Neuron (in vitro differentiated cells): ENCODE results near the gene ZBTB44.
"Not testable (repeated sequence)": the region's sequence is repeated elsewhere in the genome, so short reads cannot be mapped to it uniquely, and the experiment has no call there.

Experiments used
- H2AFZ ChIP-seq: one replicate; pipeline ENCODE4 v1.6.1; 2013; ENCODE audit warnings: low read depth, mild to moderate bottlenecking, inconsistent platforms, low read length, moderate library complexity
- H3K27me3 ChIP-seq: one replicate; pipeline ENCODE4 v1.6.1; 2013; ENCODE audit warnings: low read length; ENCODE audit not compliant: insufficient read depth
- H3K36me3 ChIP-seq: one replicate; pipeline ENCODE4 v1.6.1; 2013; ENCODE audit warnings: low read length; ENCODE audit not compliant: insufficient read depth
- H3K4me1 ChIP-seq: one replicate; pipeline ENCODE4 v1.6.1; 2013; ENCODE audit warnings: low read length; ENCODE audit not compliant: insufficient read depth
- H3K4me3 ChIP-seq: 2 replicates; pipeline ENCODE4 v1.5.1; 2013; ENCODE audit warnings: mild to moderate bottlenecking, low read length, moderate library complexity
- H3K9me3 ChIP-seq: one replicate; pipeline ENCODE4 v1.6.1; 2013; ENCODE audit warnings: low read length

The ZBTB44 gene, protein sequence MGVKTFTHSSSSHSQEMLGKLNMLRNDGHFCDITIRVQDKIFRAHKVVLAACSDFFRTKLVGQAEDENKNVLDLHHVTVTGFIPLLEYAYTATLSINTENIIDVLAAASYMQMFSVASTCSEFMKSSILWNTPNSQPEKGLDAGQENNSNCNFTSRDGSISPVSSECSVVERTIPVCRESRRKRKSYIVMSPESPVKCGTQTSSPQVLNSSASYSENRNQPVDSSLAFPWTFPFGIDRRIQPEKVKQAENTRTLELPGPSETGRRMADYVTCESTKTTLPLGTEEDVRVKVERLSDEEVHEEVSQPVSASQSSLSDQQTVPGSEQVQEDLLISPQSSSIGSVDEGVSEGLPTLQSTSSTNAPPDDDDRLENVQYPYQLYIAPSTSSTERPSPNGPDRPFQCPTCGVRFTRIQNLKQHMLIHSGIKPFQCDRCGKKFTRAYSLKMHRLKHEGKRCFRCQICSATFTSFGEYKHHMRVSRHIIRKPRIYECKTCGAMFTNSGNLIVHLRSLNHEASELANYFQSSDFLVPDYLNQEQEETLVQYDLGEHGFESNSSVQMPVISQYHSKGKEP

DNA sequence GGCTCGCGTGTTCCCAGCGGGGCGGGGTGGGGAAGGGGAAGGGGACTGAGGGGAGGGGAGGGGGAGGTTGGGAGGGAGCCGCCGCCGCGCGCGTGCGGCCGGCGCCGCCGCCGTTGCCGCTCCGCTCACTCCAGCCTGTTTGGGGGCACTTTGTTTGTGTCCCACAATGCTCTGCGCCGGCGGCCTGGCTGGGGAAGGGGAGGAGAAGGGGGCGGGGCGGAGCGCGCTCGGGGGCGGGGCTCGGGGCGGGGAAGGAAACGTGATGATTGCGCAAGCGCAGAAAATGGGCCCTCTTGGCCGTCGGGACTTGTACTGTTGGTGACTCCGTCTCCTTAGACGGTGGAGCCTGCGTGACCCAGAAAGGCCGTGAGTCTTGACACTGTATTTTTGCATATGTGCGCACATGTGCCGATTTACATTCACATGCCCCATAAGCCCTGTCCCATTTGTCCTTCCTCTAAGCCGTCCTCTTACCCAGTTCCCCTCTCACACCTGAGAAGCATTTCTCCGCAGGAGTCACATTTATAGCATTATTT lies at the start of gene ZBTB44:
Gene ZBTB44, minus strand, starts transcription at position 168 of the 536 bp plus-strand sequence. CDS start 53,044 bp downstream, outside the sequence.
- H3K9me3 ChIP-seq = no peaks in the 10 kb centered on the region
- H3K27me3 ChIP-seq = no peaks in the 10 kb centered on the region
- H2AFZ ChIP-seq = peak within 1 kb of the TSS; percentile 75
- H3K4me3 ChIP-seq = peak within 1 kb of the TSS; percentile 91
- no peaks in the 10 kb centered on the region for H3K36me3 ChIP-seq
- H3K4me1 ChIP-seq = peaks cover 14% of the 10 kb centered on the region

DNA sequence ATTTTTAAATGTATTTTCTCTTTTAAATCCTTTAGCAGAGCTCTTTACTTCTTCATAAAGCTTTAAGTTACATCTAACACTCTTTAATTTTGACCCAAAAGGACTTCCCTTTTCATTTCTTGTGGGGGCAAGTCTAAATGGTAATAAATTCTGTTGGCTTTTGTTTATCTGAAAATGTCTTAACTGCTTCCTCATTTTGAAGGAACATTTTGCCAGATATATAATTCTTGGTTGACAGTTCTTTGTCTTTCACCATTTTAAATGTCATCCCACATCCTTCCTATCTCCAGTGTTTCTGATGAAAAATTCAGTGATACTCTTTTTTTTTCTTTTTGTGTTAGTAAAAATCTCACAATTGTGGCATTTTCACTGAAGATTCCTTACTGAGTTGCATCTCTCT lies 44.7 kb upstream of the ZBTB44 start:
- H3K9me3 ChIP-seq = no peaks in the 10 kb centered on the region
- H3K4me1 ChIP-seq = no peaks in the 10 kb centered on the region
- no peaks in the 10 kb centered on the region for H3K27me3 ChIP-seq
- no peak overlapping the region for H2AFZ ChIP-seq
- H3K36me3 ChIP-seq = no peaks in the 10 kb centered on the region
- no peak overlapping the region for H3K4me3 ChIP-seq

DNA sequence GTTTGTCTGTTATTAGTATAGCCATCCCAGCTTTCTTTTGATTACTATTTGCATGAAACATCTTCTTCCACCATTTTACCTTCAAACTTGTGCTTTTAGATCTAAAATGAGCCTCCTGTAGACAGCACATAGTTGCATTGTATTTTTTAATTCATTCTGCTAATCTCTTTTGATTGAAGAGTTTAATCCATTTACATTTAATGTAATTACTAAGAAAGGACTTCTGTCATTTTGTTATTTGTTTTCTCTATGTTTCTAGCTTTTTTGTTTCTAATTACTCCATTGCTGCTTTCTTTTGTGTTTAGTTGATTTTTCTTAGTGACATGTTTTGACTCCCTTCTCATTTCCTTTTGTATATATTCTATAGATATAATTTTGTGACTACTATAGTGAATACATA lies 43.7 kb upstream of the ZBTB44 start:
- Histone ChIP-seq H3K27me3 (no peaks in the 10 kb centered on the region), H3K4me1 (no peaks in the 10 kb centered on the region), H2AFZ (no peak overlapping the region), H3K4me3 (no peak overlapping the region), H3K36me3 (no peaks in the 10 kb centered on the region), H3K9me3 (no peaks in the 10 kb centered on the region)

DNA sequence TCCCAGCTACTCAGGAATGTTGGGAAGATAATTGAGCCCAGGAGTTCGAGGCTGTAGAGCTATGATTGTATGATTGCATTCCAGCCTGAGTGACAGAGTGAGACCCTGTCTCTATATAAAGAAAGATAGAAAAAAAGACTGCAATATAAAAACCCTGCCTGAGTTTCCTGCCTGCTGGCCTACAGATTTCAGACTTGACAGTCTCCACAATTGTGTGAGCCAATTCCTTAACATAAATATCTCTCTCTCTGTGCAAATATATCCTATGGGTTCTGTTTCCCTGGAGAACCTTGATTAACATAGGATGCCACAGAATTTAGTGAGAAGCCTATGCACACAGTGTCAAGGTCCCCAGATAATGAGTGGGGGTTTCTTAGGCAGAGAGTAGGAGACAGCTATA lies 32.5 kb upstream of the ZBTB44 start:
- Histone ChIP-seq H3K4me3 (no peak overlapping the region), H3K36me3 (no peaks in the 10 kb centered on the region), H2AFZ (no peak overlapping the region), H3K9me3 (no peaks in the 10 kb centered on the region), H3K27me3 (no peaks in the 10 kb centered on the region), H3K4me1 (no peaks in the 10 kb centered on the region)

DNA sequence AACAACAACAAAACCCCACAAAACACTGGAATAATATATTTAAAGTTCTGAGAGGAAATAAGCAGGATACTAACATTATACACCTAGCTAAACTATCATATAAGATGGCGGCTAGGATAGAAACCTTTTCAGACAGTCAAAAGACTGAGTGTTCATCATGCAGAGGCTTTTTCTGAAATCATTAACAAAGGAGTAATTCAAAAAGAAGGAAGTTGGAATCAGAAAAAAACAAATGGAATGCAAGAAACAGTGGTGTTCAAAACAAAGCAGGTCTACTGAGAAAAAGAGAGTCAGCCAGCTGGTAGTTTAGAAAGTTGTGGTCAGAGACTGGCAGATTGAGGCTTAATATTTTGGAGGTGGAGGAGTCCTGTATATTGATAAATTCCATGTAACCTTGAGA lies 30.1 kb upstream of the ZBTB44 start:
- no peaks in the 10 kb centered on the region for H3K36me3 ChIP-seq
- H3K27me3 ChIP-seq = no peaks in the 10 kb centered on the region
- no peaks in the 10 kb centered on the region for H3K4me1 ChIP-seq
- no peak overlapping the region for H2AFZ ChIP-seq
- no peak overlapping the region for H3K4me3 ChIP-seq
- peaks cover 3% of the 10 kb centered on the region for H3K9me3 ChIP-seq

DNA sequence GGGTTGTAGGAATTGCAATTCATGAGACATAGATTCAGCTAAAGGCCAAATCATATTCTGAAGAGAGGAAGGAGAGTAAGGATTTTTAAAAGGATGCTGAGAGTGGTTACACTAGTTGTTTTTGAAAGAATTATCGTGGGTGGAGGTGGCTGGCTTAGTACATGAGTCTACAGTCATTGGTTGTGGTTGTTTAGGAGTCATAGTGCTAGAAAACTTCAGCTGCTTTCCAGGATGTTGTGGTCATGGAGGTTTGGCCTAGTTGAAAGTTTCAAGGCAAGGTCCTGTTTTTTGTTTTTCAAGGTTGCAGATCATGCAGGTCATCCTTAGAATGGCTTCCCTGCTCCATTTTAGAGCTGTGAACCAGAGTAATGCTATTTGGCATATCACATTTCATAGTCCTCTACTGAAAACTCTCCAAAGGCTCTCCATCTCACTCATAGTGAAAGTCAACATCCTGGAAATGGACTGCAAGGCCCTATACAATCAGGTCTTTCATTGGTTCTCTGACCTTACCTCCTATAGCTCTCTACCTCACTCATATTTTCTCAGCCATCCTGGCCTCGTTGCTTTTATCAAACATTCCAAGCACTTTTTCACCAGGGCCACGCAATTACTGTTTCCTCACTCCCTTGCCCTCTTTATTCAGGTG lies 26.1 kb upstream of the ZBTB44 start:
- H3K4me3 ChIP-seq = no peak overlapping the region

DNA sequence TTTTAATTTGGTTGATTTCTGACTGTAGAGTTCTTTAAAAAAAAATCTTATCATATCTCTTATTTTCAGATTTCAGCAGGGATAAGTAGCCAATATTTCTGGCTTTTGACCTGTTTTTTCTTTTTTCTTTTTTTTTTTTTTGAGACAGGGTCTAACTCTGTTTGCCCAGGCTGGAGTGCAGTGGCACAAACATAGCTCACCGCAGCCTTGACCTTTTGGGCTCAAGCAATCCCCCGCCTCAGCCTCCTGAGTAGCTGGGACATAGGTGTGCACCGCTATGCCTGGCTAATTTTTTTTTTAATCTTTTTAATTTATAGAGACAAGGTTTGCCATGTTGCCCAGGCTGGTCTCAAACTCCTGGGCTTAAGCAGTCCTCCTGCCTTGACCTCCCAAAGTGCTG lies 23.9 kb upstream of the ZBTB44 start:
- Histone ChIP-seq H3K27me3 (no peaks in the 10 kb centered on the region), H2AFZ (no peak overlapping the region), H3K36me3 (no peaks in the 10 kb centered on the region), H3K9me3 (peaks cover 3% of the 10 kb centered on the region), H3K4me3 (no peak overlapping the region), H3K4me1 (no peaks in the 10 kb centered on the region)

More for the DNA sequence above, 26.1 kb upstream of the ZBTB44 start:
- H3K9me3 ChIP-seq = peaks cover 3% of the 10 kb centered on the region
- no peaks in the 10 kb centered on the region for H3K4me1 ChIP-seq
- H3K27me3 ChIP-seq = no peaks in the 10 kb centered on the region
- no peaks in the 10 kb centered on the region for H3K36me3 ChIP-seq
- H2AFZ ChIP-seq = no peak overlapping the region

DNA sequence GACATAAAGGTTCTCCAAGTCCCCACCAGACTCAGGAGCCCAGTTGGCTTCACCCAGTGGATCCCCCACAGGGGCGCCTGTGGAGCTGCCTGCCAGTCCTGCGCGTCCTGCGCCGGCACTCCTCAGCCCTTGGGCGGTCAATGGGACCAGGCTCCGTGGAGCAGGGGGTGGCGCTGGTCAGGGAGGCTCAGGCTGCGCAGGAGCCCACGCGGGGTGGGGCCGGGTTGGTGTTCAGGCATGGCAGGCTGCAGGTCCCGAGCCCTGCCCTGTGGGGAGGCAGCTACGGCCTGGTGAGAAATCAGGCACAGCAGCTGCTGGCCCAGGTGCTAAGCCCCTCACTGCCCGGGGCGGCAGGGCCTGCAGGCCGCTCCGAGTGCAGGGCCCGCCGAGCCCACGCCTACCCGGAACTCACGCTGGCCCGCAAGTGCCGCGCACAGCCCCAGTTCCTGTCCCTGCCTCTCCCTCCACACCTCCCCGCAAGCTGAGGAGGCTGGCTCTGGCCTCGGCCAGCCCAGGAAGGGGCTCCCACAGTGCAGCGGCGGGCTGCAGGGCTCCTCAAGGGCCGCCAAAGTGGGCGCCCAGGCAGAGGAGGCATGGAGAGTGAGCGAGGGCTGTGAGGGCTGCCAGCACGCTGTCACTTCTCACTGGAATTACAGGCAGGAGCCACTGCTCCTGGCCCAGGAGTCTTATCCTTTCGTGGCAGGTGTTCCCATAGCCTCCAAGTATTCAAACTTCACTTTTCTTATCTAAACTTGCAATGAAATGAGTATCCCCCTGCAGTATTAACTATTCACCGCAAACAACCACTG lies 22.8 kb upstream of the ZBTB44 start:
- no peak overlapping the region for H2AFZ ChIP-seq
- no peaks in the 10 kb centered on the region for H3K36me3 ChIP-seq
- no peaks in the 10 kb centered on the region for H3K4me1 ChIP-seq
- no peak overlapping the region for H3K4me3 ChIP-seq
- no peaks in the 10 kb centered on the region for H3K27me3 ChIP-seq
- peaks cover 3% of the 10 kb centered on the region for H3K9me3 ChIP-seq

DNA sequence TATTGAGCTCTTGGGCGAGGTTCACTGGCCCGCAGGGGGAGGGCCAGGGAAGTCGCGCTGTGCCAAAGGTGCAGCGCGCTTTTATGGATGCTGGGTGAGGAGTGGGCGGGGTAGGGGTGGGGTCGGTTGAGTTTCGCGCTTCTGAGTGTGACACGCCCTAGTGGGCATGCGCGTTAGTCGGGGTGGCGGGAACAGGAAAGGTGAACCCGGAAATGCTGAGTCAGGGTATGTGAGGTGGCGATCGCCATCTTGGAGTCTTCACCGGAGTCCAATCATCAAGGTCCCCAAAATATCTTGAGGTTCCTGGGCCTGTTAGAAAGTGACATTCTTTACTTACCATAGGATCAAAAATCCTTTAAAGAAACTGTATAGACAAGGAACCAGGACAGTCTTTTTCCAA lies 16.7 kb upstream of the ZBTB44 start:
- not testable (repeated sequence) for H3K9me3 ChIP-seq, H2AFZ ChIP-seq, H3K4me1 ChIP-seq, H3K27me3 ChIP-seq, H3K36me3 ChIP-seq, H3K4me3 ChIP-seq

DNA sequence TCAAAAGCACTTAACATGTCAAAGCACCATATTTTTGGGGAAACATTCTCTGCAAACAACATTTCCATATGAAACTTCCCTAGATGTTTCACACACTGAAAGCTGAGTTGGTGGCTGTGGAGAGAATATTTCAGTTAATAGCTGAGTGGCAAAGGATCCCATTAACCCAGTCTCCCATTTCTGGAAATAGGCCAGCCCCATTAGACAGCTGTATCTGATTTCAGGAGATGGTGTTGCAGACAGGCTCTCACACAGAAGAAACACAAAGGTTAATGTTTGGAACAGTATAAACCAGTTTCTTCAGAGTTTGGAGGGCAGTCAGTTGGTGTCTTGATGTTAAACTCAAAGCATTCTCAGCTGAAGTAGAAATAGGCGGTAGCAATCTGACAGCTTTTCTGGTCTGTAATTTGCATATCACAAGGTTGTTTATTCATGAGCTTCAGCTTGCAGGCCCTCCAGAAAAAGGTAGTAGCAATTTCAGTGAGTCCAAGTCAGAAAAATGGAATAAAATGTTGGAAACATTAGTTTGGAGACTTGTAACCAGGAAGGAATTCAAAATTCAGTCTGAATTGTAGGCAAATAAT lies 15.5 kb upstream of the ZBTB44 start:
- Histone ChIP-seq H3K27me3 (no peaks in the 10 kb centered on the region), H3K36me3 (no peaks in the 10 kb centered on the region), H3K9me3 (no peaks in the 10 kb centered on the region), H3K4me3 (no peak overlapping the region), H3K4me1 (peaks cover 8% of the 10 kb centered on the region), H2AFZ (no peak overlapping the region)

DNA sequence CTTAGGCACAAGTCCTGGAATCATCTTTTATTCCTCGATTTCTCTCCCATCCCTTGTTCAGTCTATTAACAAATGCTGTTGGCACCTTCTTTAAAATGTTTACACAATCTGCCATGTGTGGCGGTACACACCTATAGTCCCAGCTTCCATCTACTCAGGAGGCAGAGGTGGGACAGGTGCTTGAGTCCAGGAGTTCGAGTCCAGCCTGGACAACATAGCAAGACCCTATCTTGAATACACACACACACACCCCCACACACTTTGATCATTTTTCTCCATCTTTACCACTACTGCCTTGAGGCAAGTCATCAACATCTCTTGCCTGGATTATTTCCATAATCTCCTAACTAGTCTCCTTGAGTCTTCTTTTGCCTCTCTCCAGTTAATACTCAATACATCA lies 13.7 kb upstream of the ZBTB44 start:
- Histone ChIP-seq H3K36me3 (no peaks in the 10 kb centered on the region), H2AFZ (no peak overlapping the region), H3K9me3 (no peaks in the 10 kb centered on the region), H3K4me3 (no peak overlapping the region), H3K4me1 (peaks cover 8% of the 10 kb centered on the region), H3K27me3 (no peaks in the 10 kb centered on the region)

DNA sequence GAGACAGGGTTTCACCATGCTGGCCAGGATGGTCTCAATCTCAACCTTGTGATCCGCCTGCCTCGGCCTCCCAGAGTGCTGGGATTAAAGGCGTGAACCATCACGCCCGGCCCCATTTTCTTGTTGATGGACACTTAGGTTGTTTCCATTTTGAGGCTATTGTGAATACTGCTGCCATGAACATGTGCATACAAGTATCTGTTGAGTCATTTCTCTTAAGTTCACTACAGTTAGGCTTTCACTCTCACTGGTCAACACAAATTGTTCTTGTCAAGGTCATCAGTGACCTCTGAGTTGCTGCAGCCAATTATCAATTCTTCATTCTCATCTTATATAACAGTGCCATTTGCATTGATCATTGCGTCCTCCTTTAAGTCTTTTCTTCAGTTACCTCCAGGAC lies 13.0 kb upstream of the ZBTB44 start:
- Histone ChIP-seq H3K4me3 (no peak overlapping the region), H2AFZ (no peak overlapping the region), H3K27me3 (no peaks in the 10 kb centered on the region), H3K9me3 (no peaks in the 10 kb centered on the region), H3K4me1 (peaks cover 8% of the 10 kb centered on the region), H3K36me3 (no peaks in the 10 kb centered on the region)
